Activated naive CD4-positive, alpha-beta T cell treated with anti-CD3 and anti-CD28 coated beads, Interleukin-2, amount 10 ng/mL, durations not matched to agents 7 days and 5 days (primary cell): ENCODE measurements around the gene CPNE2.

Experiments used
- CTCF ChIA-PET: fragments of 350-600 bp; sonication (Branson Sonifier 250); formaldehyde crosslinking; loops from one replicate; lab custom pipeline; 2021; ENCODE audit warnings: antibody characterized with exemption; lab: Charles Lee
- DNase-seq: peaks from one replicate; pipeline ENCODE4 v3.0.0-alpha.2; 2020
- H3K27ac Mint-ChIP-seq: one replicate; pipeline ENCODE4 v1.8.0; 2021; ENCODE audit warnings: mild to moderate bottlenecking, moderate library complexity, mixed read lengths
- H3K27me3 Mint-ChIP-seq: one replicate; pipeline ENCODE4 v1.8.0; 2021; ENCODE audit warnings: mild to moderate bottlenecking, mixed read lengths
- H3K36me3 Mint-ChIP-seq: one replicate; pipeline ENCODE4 v1.8.0; 2021; ENCODE audit warnings: mixed read lengths
- H3K4me1 Mint-ChIP-seq: one replicate; pipeline ENCODE4 v1.8.0; 2021; ENCODE audit warnings: mixed read lengths
- H3K4me3 Mint-ChIP-seq: one replicate; pipeline ENCODE4 v1.8.0; 2021; ENCODE audit warnings: mild to moderate bottlenecking, moderate library complexity, mixed read lengths
- H3K9me3 Mint-ChIP-seq: one replicate; pipeline ENCODE4 v1.8.0; 2021; ENCODE audit warnings: mixed read lengths

CPNE2 gene

GRCh38 chr16:57141822-57142631, 49.6 kb downstream of the CPNE2 start:
- peak; percentile 42 for DNase-seq
- peak overlapping the region; percentile 88 for H3K27ac Mint-ChIP-seq
- peaks cover 60% of the 10 kb centered on the region for H3K4me1 Mint-ChIP-seq
- CTCF ChIA-PET, result interaction anchor here (0.7 to 1.4 kb wide), 4 partner anchors 19 to 176 kb away, joined by 3 read pairs; no protein-coding TSS in a partner anchor
- no peak overlapping the region for H3K4me3 Mint-ChIP-seq
- H3K36me3 Mint-ChIP-seq, result peaks cover 1% of the 10 kb centered on the region
- H3K9me3 Mint-ChIP-seq, result no peaks in the 10 kb centered on the region
- no peaks in the 10 kb centered on the region for H3K27me3 Mint-ChIP-seq

GRCh38 chr16:57143149-57143921, 51.0 kb downstream of the CPNE2 start:
- Mint-ChIP-seq H3K27ac (no peak overlapping the region), H3K4me3 (no peak overlapping the region), H3K27me3 (no peaks in the 10 kb centered on the region), H3K9me3 (no peaks in the 10 kb centered on the region), H3K36me3 (peaks cover 4% of the 10 kb centered on the region), H3K4me1 (peaks cover 64% of the 10 kb centered on the region)
- CTCF ChIA-PET, result interaction anchor here (0.8 to 1.4 kb wide), 3 partner anchors 9 to 178 kb away, joined by 3 read pairs; no protein-coding TSS in a partner anchor
- no peak for DNase-seq

GRCh38 chr16:57144027-57144426, 51.6 kb downstream of the CPNE2 start:
- H3K36me3 Mint-ChIP-seq, result peaks cover 7% of the 10 kb centered on the region
- CTCF ChIA-PET, result interaction anchor here (0.8 to 2.2 kb wide), 2 partner anchors 8 to 52 kb away, joined by 3 to 5 read pairs; partner anchors contain the start of gene CPNE2
- no peak for DNase-seq
- H3K9me3 Mint-ChIP-seq, result no peaks in the 10 kb centered on the region
- H3K27ac Mint-ChIP-seq, result no peak overlapping the region
- no peaks in the 10 kb centered on the region for H3K27me3 Mint-ChIP-seq
- H3K4me3 Mint-ChIP-seq, result no peak overlapping the region
- H3K4me1 Mint-ChIP-seq, result peaks cover 60% of the 10 kb centered on the region

GRCh38 chr16:57145046-57146021, 53.0 kb downstream of the CPNE2 start:
- Mint-ChIP-seq H3K4me1 (peaks cover 48% of the 10 kb centered on the region), H3K9me3 (no peaks in the 10 kb centered on the region), H3K27me3 (no peaks in the 10 kb centered on the region), H3K4me3 (no peak overlapping the region), H3K27ac (peak overlapping the region; percentile 9), H3K36me3 (peaks cover 7% of the 10 kb centered on the region)
- DNase-seq, result no peak
- CTCF ChIA-PET, result interaction anchor here (0.9 to 2.2 kb wide), 2 partner anchors 17 to 53 kb away, joined by 3 to 5 read pairs; partner anchors contain the start of gene CPNE2

GRCh38 chr16:57146040-57146647, 53.8 kb downstream of the CPNE2 start:
- Mint-ChIP-seq H3K9me3 (no peaks in the 10 kb centered on the region), H3K27me3 (no peaks in the 10 kb centered on the region), H3K27ac (no peak overlapping the region), H3K4me3 (no peak overlapping the region), H3K36me3 (peaks cover 7% of the 10 kb centered on the region), H3K4me1 (peaks cover 40% of the 10 kb centered on the region)
- CTCF ChIA-PET, result interaction anchor here (2.2 kb wide), 1 partner anchor 54 kb away, joined by 5 read pairs; the partner anchor contains the start of gene CPNE2
- DNase-seq, result no peak

- H3K36me3 Mint-ChIP-seq, result peaks cover 7% of the 10 kb centered on the region
- CTCF ChIA-PET, result no interaction called here
- no peak overlapping the region for H3K4me3 Mint-ChIP-seq
- DNase-seq, result no peak
- H3K4me1 Mint-ChIP-seq, result peaks cover 39% of the 10 kb centered on the region
- no peaks in the 10 kb centered on the region for H3K9me3 Mint-ChIP-seq
- H3K27ac Mint-ChIP-seq, result no peak overlapping the region
- H3K27me3 Mint-ChIP-seq, result no peaks in the 10 kb centered on the region
These were observed 54.4 kb downstream of the CPNE2 start for GRCh38 chr16:57146735-57147134.

GRCh38 chr16:57147381-57148221, 55.2 kb downstream of the CPNE2 start:
- CTCF ChIA-PET, result interaction anchor here (1.1 to 1.4 kb wide), 2 partner anchors 51 to 55 kb away, joined by 3 read pairs; partner anchors contain the start of gene CPNE2
- H3K4me3 Mint-ChIP-seq, result no peak overlapping the region
- DNase-seq, result no peak
- H3K27me3 Mint-ChIP-seq, result no peaks in the 10 kb centered on the region
- H3K27ac Mint-ChIP-seq, result peak overlapping the region; percentile 64
- peaks cover 39% of the 10 kb centered on the region for H3K4me1 Mint-ChIP-seq
- H3K36me3 Mint-ChIP-seq, result peaks cover 11% of the 10 kb centered on the region
- H3K9me3 Mint-ChIP-seq, result no peaks in the 10 kb centered on the region

- Mint-ChIP-seq H3K27me3 (no peaks in the 10 kb centered on the region), H3K27ac (no peak overlapping the region), H3K4me1 (peaks cover 35% of the 10 kb centered on the region), H3K36me3 (peaks cover 19% of the 10 kb centered on the region), H3K9me3 (no peaks in the 10 kb centered on the region), H3K4me3 (no peak overlapping the region)
- no peak for DNase-seq
- CTCF ChIA-PET, result interaction anchor here (0.6 to 1.4 kb wide), 3 partner anchors 56 to 64 kb away, joined by 3 read pairs; partner anchors contain the start of gene CPNE2
These were observed 56.1 kb downstream of the CPNE2 start for GRCh38 chr16:57148481-57148880.

- CTCF ChIA-PET, result interaction anchor here (1.0 kb wide), 1 partner anchor 65 kb away, joined by 3 read pairs; no protein-coding TSS in a partner anchor
- no peak overlapping the region for H3K4me3 Mint-ChIP-seq
- no peak overlapping the region for H3K27ac Mint-ChIP-seq
- no peaks in the 10 kb centered on the region for H3K9me3 Mint-ChIP-seq
- peaks cover 28% of the 10 kb centered on the region for H3K36me3 Mint-ChIP-seq
- H3K27me3 Mint-ChIP-seq, result no peaks in the 10 kb centered on the region
- peaks cover 34% of the 10 kb centered on the region for H3K4me1 Mint-ChIP-seq
- no peak for DNase-seq
These were observed 57.0 kb downstream of the CPNE2 start for GRCh38 chr16:57149391-57149790.

- Mint-ChIP-seq H3K4me3 (no peak overlapping the region), H3K27me3 (no peaks in the 10 kb centered on the region), H3K9me3 (no peaks in the 10 kb centered on the region), H3K4me1 (peaks cover 42% of the 10 kb centered on the region), H3K27ac (no peak overlapping the region), H3K36me3 (peaks cover 31% of the 10 kb centered on the region)
- CTCF ChIA-PET, result interaction anchor here (1.1 to 1.6 kb wide), 3 partner anchors 54 to 161 kb away, joined by 3 to 5 read pairs (median 4); partner anchors contain the start of gene NLRC5
- DNase-seq, result no peak
These were observed 58.4 kb downstream of the CPNE2 start for GRCh38 chr16:57150682-57151330.

- no peak overlapping the region for H3K4me3 Mint-ChIP-seq
- no peaks in the 10 kb centered on the region for H3K9me3 Mint-ChIP-seq
- no peak for DNase-seq
- peaks cover 48% of the 10 kb centered on the region for H3K4me1 Mint-ChIP-seq
- H3K36me3 Mint-ChIP-seq, result peaks cover 36% of the 10 kb centered on the region
- CTCF ChIA-PET, result interaction anchor here (1.1 to 1.6 kb wide), 5 partner anchors 8 to 162 kb away, joined by 3 to 9 read pairs (median 4); partner anchors contain the start of gene NLRC5
- no peak overlapping the region for H3K27ac Mint-ChIP-seq
- no peaks in the 10 kb centered on the region for H3K27me3 Mint-ChIP-seq
These were observed 59.0 kb downstream of the CPNE2 start for GRCh38 chr16:57151369-57151768.
